Fibroblast of the aortic adventitia (primary cell): ENCODE measurements around the gene AKAP6. TPM values are rescaled to one million over a fixed set of nuclear protein-coding genes. Genes with fewer than 3 reads are reported as not detected.
A peak's percentile ranks its signal among the peaks of the same experiment; 100 is the strongest.
"Not testable (repeated sequence)": the region's sequence is repeated elsewhere in the genome, so short reads cannot be mapped to it uniquely, and the experiment has no call there.

ENCODE experiments used
- DNase-seq: peaks from one replicate; pipeline ENCODE4 v3.0.0-alpha.2; 2010; ENCODE audit warnings: low read depth
- H3K4me3 ChIP-seq: 2 replicates; pipeline ENCODE4 v1.5.1; 2011; ENCODE audit warnings: low read depth, mild to moderate bottlenecking, control low read depth, low read length, moderate library complexity
- total RNA-seq: library from RNA; depleted of rRNA; stranded (reverse); fragments of >200 nt; gene quantifications from 2 replicates; pipeline ENCODE4 v1.2.3, GENCODE V29; 2012; ENCODE audit warnings: low replicate concordance
- TF ChIP-seq, protein P1 (sequence below): IDR thresholded peaks from 2 replicates; pipeline ENCODE4 v1.5.1; 2011; ENCODE audit warnings: mild to moderate bottlenecking, low read length, control low read depth, inconsistent platforms; ENCODE audit not compliant: insufficient read depth

The AKAP6 gene
- total RNA-seq, 1 donor: 2.2 TPM

DNA sequence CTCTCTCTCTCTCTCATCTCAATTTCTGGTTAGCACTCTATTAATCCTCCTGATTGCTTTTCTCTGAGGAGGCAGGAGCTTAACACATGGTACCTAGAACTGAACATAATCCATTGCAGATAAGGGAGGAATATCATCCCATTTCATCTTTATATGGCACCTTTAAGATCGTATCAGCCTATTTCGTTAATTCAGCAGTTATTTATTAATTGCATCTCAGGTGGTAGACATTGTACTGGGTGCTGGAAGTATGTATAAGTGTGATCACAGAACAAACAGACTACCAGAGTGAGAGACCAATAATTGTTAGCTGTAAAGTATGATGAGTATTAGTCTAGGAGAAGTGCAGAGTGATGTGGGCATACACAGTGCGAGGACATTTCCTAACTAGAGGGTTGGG, 39.0 kb downstream of the AKAP6 start:
- no peak overlapping the region for H3K4me3 ChIP-seq
- no peak for DNase-seq
- TF ChIP-seq, protein P1, sequence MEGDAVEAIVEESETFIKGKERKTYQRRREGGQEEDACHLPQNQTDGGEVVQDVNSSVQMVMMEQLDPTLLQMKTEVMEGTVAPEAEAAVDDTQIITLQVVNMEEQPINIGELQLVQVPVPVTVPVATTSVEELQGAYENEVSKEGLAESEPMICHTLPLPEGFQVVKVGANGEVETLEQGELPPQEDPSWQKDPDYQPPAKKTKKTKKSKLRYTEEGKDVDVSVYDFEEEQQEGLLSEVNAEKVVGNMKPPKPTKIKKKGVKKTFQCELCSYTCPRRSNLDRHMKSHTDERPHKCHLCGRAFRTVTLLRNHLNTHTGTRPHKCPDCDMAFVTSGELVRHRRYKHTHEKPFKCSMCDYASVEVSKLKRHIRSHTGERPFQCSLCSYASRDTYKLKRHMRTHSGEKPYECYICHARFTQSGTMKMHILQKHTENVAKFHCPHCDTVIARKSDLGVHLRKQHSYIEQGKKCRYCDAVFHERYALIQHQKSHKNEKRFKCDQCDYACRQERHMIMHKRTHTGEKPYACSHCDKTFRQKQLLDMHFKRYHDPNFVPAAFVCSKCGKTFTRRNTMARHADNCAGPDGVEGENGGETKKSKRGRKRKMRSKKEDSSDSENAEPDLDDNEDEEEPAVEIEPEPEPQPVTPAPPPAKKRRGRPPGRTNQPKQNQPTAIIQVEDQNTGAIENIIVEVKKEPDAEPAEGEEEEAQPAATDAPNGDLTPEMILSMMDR: no peak

DNA sequence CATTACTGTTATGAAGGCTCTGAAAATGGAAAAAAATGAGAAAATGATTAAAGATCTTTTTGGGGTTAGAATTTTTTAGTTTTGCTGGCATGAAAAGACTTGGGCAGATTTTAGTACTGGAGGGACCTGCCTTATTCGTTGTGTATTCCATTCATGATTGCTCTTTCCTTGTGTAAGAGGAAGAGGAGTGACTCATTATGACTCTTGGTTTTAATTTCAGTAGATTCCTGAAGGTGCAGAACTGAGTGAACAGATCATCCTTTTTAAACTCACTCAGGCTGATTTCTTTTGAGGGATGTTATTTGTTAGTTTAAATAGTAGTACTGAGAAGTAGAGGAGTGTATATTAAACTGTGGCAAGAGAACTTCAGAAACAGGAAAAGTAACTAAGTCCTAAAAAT, 41.6 kb downstream of the AKAP6 start:
- TF ChIP-seq, protein P1: no peak
- peak; percentile 76 for DNase-seq
- no peak overlapping the region for H3K4me3 ChIP-seq

DNA sequence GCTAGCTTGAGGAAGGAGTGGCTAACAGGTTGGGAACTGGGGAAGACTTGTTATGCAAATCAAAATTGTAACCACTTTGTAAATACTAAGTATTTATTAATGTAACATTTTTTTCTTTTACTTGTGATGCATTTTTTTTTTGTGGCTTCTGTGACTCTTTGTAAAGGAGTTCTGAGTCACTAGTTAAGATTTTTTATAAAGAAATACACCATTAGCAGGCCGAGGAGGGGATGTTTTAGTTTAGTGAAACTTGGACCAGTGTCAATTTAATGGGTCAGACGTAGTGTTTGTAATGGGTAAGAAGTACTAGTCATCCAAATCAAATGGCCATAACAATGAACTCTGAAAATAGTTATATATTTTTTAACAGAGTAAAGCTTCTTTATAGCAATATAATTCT, 43.1 kb downstream of the AKAP6 start:
- peak; percentile 95 for DNase-seq
- TF ChIP-seq, protein P1: no peak
- H3K4me3 ChIP-seq: no peak overlapping the region

DNA sequence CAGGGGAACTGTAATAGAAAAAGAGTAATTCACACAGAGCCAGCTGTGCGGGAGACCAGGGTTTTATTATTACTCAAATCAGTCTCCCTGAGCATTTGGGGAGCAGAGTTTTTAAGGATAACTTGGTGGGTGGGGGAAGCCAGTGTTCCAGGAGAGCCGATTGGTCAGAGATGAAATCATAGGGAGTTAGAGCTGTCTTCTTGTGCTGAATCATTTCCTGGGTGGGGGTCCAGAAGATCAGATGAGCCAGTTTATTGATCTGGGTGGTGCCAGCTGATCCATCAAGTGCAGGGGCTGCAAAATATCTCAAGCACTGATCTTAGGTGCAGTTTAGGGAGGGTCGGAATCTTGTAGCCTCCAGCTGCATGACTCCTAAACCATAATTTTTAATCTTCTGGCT, 44.1 kb downstream of the AKAP6 start:
- not testable (repeated sequence) for H3K4me3 ChIP-seq, DNase-seq

DNA sequence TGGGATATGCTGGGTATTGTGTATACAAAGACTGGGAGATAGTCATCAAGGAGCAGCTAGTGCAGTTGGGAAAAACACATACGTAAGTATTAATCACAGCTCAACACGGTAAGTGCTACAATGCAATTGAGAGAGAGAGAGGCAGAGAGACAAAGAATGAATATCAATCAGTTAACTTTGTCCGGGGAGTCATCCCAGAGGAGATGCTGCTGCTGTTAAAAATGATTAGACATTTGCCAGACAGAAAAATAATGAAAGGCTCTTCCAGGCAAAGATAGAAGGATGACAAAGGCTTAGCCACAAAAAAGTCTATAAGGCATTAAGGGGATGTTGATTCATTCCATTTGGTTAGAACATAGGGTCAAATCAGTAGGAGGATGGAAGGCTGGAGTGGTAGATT, 45.1 kb downstream of the AKAP6 start:
- no peak overlapping the region for H3K4me3 ChIP-seq
- DNase-seq: peak; percentile 27
- TF ChIP-seq, protein P1: no peak

DNA sequence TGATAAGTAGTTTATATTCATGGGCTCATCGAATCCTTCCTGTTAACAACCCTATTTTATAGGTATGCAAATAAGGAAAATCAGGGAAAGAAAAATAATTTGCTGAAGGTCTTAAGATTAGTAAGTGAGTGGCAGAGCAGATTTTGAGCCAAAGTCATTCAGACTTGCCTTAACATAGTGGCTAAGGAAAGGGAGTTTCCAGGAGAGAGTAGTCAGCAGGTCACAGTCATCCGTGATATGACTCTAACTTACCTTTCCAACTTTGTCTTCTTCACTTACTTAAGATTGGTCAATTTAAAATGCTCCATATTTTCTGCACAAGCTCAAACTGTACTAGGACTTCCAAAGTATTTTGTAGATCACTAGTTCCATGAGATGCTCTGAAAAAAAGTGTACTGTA, 46.6 kb downstream of the AKAP6 start:
- TF ChIP-seq, protein P1: no peak
- H3K4me3 ChIP-seq: no peak overlapping the region
- DNase-seq: no peak

DNA sequence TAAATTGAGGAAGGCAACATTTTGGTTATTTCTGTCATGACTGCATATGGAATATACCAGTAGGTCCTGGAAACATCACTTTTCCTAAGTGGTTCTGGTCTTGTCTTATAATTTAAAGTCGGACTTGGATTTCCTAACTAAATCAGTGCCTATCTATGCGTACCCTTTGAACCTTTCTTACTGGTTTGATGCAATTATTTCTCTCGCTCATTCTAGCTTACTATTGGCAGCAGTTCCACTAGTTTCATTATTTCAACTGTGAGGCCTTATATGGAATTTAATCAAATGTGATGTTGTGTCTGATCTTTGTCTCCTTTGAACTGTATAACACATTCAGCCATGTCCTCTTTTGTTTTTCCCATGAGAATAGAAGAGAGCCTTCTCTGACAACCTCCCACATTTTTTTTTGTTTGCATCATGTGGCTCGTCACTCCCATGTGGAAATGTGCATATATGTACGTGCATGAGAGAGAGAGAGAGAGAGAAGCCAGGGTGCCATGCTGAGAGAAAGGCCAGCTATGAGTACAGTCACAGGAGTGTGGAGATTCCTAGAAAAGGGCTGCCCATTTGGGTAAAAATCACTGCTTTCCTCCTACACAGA, 48.0 kb downstream of the AKAP6 start:
- TF ChIP-seq, protein P1: no peak
- no peak for DNase-seq
- no peak overlapping the region for H3K4me3 ChIP-seq
